Peyer's patch (tissue), 4 donors: ENCODE results near the gene ARFIP2. TPM values are rescaled to one million over a fixed set of nuclear protein-coding genes. Genes with fewer than 3 reads are reported as not detected.

Experiments used
- DNase-seq, 3 donors: peaks; one replicate each; pipeline ENCODE4 v3.0.0-alpha.2; 2017 to 2019
- H3K27ac ChIP-seq, 4 donors: fragments of 200-600 bp; sonication (generic); one replicate each; pipeline ENCODE4 v1.5.1; 2016 to 2019
- H3K27me3 ChIP-seq, 2 donors: fragments of 200-600 bp; sonication (generic); one replicate each; pipeline ENCODE4 v1.5.1; 2019
- H3K36me3 ChIP-seq, 3 donors: fragments of 200-600 bp; sonication (generic); one replicate each; pipeline ENCODE4 v1.5.1; 2016 to 2019
- H3K4me1 ChIP-seq, 4 donors: fragments of 200-600 bp; sonication (generic); one replicate each; pipeline ENCODE4 v1.5.1; 2016 to 2019
- H3K4me3 ChIP-seq, 4 donors: fragments of 200-600 bp; sonication (generic); 1 replicate in 3 of 4; 2 replicates in 1 of 4; pipeline ENCODE4 v1.5.1; 2016 to 2019; ENCODE audit warnings: mild to moderate bottlenecking in 1 of 4
- H3K9me3 ChIP-seq, 4 donors: fragments of 200-600 bp; sonication (generic); one replicate each; pipeline ENCODE4 v1.5.1; 2016 to 2019; ENCODE audit warnings: mild to moderate bottlenecking in 1 of 4
- CTCF ChIP-seq, 6 experiments: fragments of 450-650 bp in 4 of 6; fragments of 200-600 bp in 2 of 6; sonication (generic) in 1 of 6; IDR thresholded peaks; one replicate each; pipeline ENCODE4 v1.5.1; 2017 to 2019; ENCODE audit warnings: antibody characterized with exemption in 6 of 6, mild to moderate bottlenecking in 3 of 6, moderate library complexity in 1 of 6
- POLR2A ChIP-seq, 2 donors: fragments of 450-650 bp; IDR thresholded peaks; one replicate each; pipeline ENCODE4 v1.5.1; 2017; ENCODE audit warnings: antibody characterized with exemption in 2 of 2, mild to moderate bottlenecking in 2 of 2, moderate library complexity in 2 of 2
- total RNA-seq, 4 donors: library from RNA; depleted of rRNA; stranded (reverse); fragments of >200 nt; gene quantifications; one replicate each; pipeline ENCODE4 v1.1.0, GENCODE V29; 2016

Gene ARFIP2
- total RNA-seq, 4 donors from 2014 or later, result 104 to 140 (median 133) TPM

DNA sequence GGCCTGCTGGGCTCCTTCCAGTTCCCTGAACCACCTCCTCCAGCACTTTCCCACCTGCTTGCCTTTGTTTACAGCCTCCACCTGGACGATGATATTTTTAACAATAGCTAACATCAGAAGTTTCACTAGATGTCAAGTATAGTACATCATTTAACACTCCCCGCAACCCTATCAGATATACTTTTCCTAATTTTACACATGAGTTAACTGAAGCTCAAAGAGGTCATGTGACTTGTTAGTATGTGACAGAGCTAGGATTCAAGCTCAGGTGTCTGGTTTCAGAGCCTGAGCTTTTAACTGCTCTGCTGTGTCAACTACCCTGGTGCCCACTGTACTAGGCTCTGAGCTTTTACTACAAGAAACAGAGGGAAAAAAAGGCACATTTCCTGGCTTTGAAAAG, 26.1 kb downstream of the ARFIP2 start:
- Histone ChIP-seq H3K4me3 (no peak overlapping the region), H3K9me3 (no peaks in the 10 kb centered on the region), H3K4me1 (no peaks in the 10 kb centered on the region), H3K27me3 (no peaks in the 10 kb centered on the region), H3K27ac (no peak overlapping the region), H3K36me3 (peaks cover 0 to 91% (median 0%) of the 10 kb centered on the region in 3 donors)
- TF ChIP-seq POLR2A (IDR thresholded peaks at IDR 0.05) (no peak), CTCF (IDR thresholded peaks at IDR 0.05) (no peak)
- DNase-seq, result no peak

GRCh38 chr11:6453152-6453551, 28.0 kb downstream of the ARFIP2 start:
- no peaks in the 10 kb centered on the region for H3K4me1 ChIP-seq
- no peak for DNase-seq
- TF ChIP-seq POLR2A (IDR thresholded peaks at IDR 0.05) (no peak), CTCF (IDR thresholded peaks at IDR 0.05) (no peak)
- no peaks in the 10 kb centered on the region for H3K27me3 ChIP-seq
- H3K4me3 ChIP-seq, result no peak overlapping the region
- H3K9me3 ChIP-seq, result no peaks in the 10 kb centered on the region
- peaks cover 0 to 98% (median 0%) of the 10 kb centered on the region in 3 donors for H3K36me3 ChIP-seq
- H3K27ac ChIP-seq, result no peak overlapping the region

DNA sequence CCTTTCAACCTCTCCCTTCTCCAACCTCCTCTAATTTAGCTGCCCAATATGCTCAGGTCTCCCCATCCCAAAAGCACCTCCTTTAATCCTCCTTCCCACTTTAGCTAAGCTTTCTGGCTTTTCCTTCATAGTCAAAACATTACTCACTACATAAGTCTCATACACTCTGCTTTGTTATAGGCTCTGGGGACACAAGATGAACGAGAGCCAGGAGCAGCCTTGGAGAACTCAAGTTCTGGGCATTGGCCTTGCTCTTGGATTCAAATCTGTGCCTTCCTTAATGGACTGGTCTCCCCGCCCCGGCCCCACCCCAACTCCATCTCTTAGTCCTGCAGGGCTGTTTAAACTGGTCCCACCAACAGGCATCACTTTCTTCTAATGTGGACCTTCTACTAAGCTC, 28.9 kb downstream of the ARFIP2 start:
- DNase-seq, result no peak
- no peak for TF ChIP-seq POLR2A (IDR thresholded peaks at IDR 0.05)
- TF ChIP-seq CTCF (IDR thresholded peaks at IDR 0.05), result no peak
- H3K4me1 ChIP-seq, result no peaks in the 10 kb centered on the region
- H3K36me3 ChIP-seq, result peaks cover 0 to 92% (median 0%) of the 10 kb centered on the region in 3 donors
- H3K9me3 ChIP-seq, result no peaks in the 10 kb centered on the region
- no peak overlapping the region for H3K4me3 ChIP-seq
- no peaks in the 10 kb centered on the region for H3K27me3 ChIP-seq
- no peak overlapping the region for H3K27ac ChIP-seq

- H3K9me3 ChIP-seq, result no peaks in the 10 kb centered on the region
- no peaks in the 10 kb centered on the region for H3K27me3 ChIP-seq
- no peak overlapping the region for H3K27ac ChIP-seq
- DNase-seq, result no peak
- H3K4me3 ChIP-seq, result no peak overlapping the region
- H3K36me3 ChIP-seq, result peaks cover 0 to 58% (median 0%) of the 10 kb centered on the region in 3 donors
- no peaks in the 10 kb centered on the region for H3K4me1 ChIP-seq
- TF ChIP-seq CTCF (IDR thresholded peaks at IDR 0.05) (no peak), POLR2A (IDR thresholded peaks at IDR 0.05) (no peak)
Measured at GRCh38 chr11:6448574-6448973, 32.6 kb downstream of the ARFIP2 start.

DNA sequence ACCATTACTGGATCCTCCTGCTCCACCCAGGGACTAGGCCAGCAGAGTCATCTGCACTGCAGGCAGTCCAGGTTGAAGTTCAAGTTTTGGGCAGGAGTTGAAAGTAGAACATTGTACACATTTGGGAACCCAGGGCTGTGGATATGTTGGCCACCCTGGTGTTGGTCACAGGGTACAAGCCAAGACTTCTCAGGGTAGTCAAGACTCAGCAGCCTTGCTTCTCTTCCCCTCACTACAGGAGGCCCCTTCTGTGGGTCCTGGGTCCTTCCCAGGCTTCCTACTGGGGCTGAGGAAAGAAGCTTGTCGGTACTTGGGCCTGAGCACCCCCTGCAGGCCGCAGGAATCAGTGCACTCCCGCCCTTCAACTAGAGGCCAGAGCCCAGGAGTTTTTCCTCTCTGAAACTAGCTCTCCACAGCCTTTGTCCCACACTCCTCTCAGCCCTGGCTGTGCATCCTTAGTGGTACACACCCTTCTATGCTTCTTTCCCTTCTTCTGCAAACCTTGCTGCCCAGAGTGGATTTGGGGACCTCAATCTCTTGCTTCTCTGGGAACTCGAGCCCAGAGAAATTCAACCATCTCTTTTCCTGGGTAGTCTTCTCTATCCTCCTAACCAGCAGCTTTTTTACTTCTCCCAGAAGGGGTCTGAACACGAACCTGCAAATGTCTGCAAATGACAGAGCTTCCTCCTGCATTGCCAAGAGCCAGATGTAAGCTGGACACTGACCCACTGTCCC, 37.7 kb downstream of the ARFIP2 start:
- TF ChIP-seq POLR2A (IDR thresholded peaks at IDR 0.05) (no peak), CTCF (IDR thresholded peaks at IDR 0.05) (peak; percentile 68 to 79 (median 76))
- Histone ChIP-seq H3K27me3 (no peaks in the 10 kb centered on the region), H3K9me3 (no peaks in the 10 kb centered on the region), H3K4me1 (peaks cover 0 to 4% (median under 1%) of the 10 kb centered on the region in 4 donors), H3K4me3 (no peak overlapping the region), H3K36me3 (peaks cover 0 to 7% (median 0%) of the 10 kb centered on the region in 3 donors), H3K27ac (no peak overlapping the region)
- peak; percentile 51 to 73 (median 67) for DNase-seq
